ENCODE results near the gene APOA4.

DNA sequence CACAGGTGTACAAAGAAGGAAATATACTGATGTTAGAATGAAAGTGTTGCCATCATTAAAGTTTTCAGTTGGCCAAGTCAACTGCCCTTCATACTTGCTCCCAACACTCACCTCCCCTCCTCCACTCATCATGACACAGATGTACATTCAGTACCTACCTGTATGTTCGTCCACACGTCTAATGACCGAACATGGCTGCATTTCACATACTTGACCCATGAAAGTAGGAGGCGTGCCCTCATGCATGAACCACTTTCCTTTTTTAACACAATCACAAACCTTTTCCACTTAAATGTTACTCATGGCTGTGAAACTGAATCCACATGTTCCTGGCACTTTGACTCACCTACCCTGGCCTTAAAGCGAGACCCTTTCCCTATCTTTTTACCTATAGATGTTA lies 47.1 kb downstream of the APOA4 start:
- TF ChIP-seq EP300 (IDR thresholded peaks at IDR 0.05), result no peak
- TF ChIP-seq POLR2A (IDR thresholded peaks at IDR 0.05), result no peak

Data from sigmoid colon (tissue), 4 donors.